GM19328 (cell line): Measurements from ENCODE around the gene GNAQ.
"Not testable (repeated sequence)": the region's sequence is repeated elsewhere in the genome, so short reads cannot be mapped to it uniquely, and the experiment has no call there.

Experiments used
- ATAC-seq: cut with Tn5 transposase; IDR thresholded peaks from one replicate; pipeline ENCODE4 v1.9.1; 2021; ENCODE audit warnings: mild to moderate bottlenecking, moderate library complexity; ENCODE audit not compliant: unreplicated experiment

Gene GNAQ

GRCh38 chr9:78031444-78031892 is at the start of gene GNAQ:
Gene GNAQ (minus strand): TSS chr9:78031811. CDS start chr9:78031235, 576 bp downstream.
- no peak for ATAC-seq

GRCh38 chr9:78074385-78075291 is 43.0 kb upstream of the GNAQ start:
- ATAC-seq: no peak

GRCh38 chr9:78073722-78074121 is 42.1 kb upstream of the GNAQ start:
- no peak for ATAC-seq

- ATAC-seq: no peak
These were observed 41.1 kb upstream of the GNAQ start for GRCh38 chr9:78072586-78073199.

- no peak for ATAC-seq
These were observed 38.9 kb upstream of the GNAQ start for GRCh38 chr9:78070521-78070920.

GRCh38 chr9:78064075-78064474 is 32.5 kb upstream of the GNAQ start:
- ATAC-seq: no peak

- ATAC-seq: no peak
These were observed 31.1 kb upstream of the GNAQ start for GRCh38 chr9:78062710-78063109.

- ATAC-seq: not testable (repeated sequence)
These were observed 22.6 kb upstream of the GNAQ start for GRCh38 chr9:78054218-78054617.

GRCh38 chr9:78053627-78054026 is 22.0 kb upstream of the GNAQ start:
- ATAC-seq: no peak

- ATAC-seq: no peak
These were observed 18.8 kb upstream of the GNAQ start for GRCh38 chr9:78050421-78050820.

- no peak for ATAC-seq
These were observed 17.9 kb upstream of the GNAQ start for GRCh38 chr9:78049484-78049883.

- ATAC-seq: no peak
These were observed 15.5 kb upstream of the GNAQ start for GRCh38 chr9:78047106-78047505.

- no peak for ATAC-seq
These were observed 14.5 kb upstream of the GNAQ start for GRCh38 chr9:78046112-78046511.

GRCh38 chr9:78044886-78045285 is 13.3 kb upstream of the GNAQ start:
- no peak for ATAC-seq

- ATAC-seq: no peak
These were observed 12.6 kb upstream of the GNAQ start for GRCh38 chr9:78044189-78044588.

- no peak for ATAC-seq
These were observed 10.4 kb upstream of the GNAQ start for GRCh38 chr9:78041971-78042370.

- no peak for ATAC-seq
These were observed 9.1 kb upstream of the GNAQ start for GRCh38 chr9:78040726-78041125.

- ATAC-seq: no peak
These were observed 7.1 kb upstream of the GNAQ start for GRCh38 chr9:78038620-78039300.

GRCh38 chr9:78035383-78035993 is 3.9 kb upstream of the GNAQ start:
- no peak for ATAC-seq

- ATAC-seq: no peak
These were observed 2.3 kb upstream of the GNAQ start for GRCh38 chr9:78033870-78034269.
